H9 (cell line): ENCODE results near the gene ARHGEF25. TPM values are rescaled to one million over a fixed set of nuclear protein-coding genes. Genes with fewer than 3 reads are reported as not detected.

Experiments used
- DNase-seq: peaks from one replicate; pipeline ENCODE4 v3.0.0-alpha.2; 2017
- H2AFZ ChIP-seq: one replicate; pipeline ENCODE4 v1.6.1; 2013; ENCODE audit warnings: mild to moderate bottlenecking, low read length, control low read depth, moderate library complexity
- H2AK5ac ChIP-seq: 2 replicates; pipeline ENCODE4 v1.6.1; 2013; ENCODE audit warnings: low read length, control low read depth, mixed read lengths; ENCODE audit not compliant: insufficient read length
- H2BK120ac ChIP-seq: one replicate; pipeline ENCODE4 v1.6.1; 2013; ENCODE audit warnings: low read depth, mild to moderate bottlenecking, low read length, control low read depth, inconsistent platforms; ENCODE audit not compliant: poor library complexity, severe bottlenecking
- H2BK12ac ChIP-seq: 2 replicates; pipeline ENCODE4 v1.6.1; 2013; ENCODE audit warnings: low read length, control low read depth, mixed read lengths, low read depth; ENCODE audit not compliant: insufficient read length
- H2BK15ac ChIP-seq: 2 replicates; pipeline ENCODE4 v1.6.1; 2013; ENCODE audit warnings: low read depth, low read length, control low read depth
- H2BK20ac ChIP-seq: one replicate; pipeline ENCODE4 v1.6.1; 2013; ENCODE audit warnings: low read depth, mild to moderate bottlenecking, low read length, control low read depth, inconsistent platforms; ENCODE audit not compliant: poor library complexity, severe bottlenecking
- H2BK5ac ChIP-seq: 2 replicates; pipeline ENCODE4 v1.6.1; 2013; ENCODE audit warnings: low read length, control low read depth, mixed read lengths; ENCODE audit not compliant: insufficient read length
- H3K14ac ChIP-seq: 2 replicates; pipeline ENCODE4 v1.6.1; 2013; ENCODE audit warnings: low read length, control low read depth; ENCODE audit not compliant: insufficient read depth
- H3K18ac ChIP-seq: 2 replicates; pipeline ENCODE4 v1.6.1; 2013; ENCODE audit warnings: low read depth, mild to moderate bottlenecking, mixed read lengths, low read length, control low read depth; ENCODE audit not compliant: insufficient read length
- H3K23ac ChIP-seq: 2 replicates; pipeline ENCODE4 v1.6.1; 2013; ENCODE audit warnings: low read length, control low read depth, mixed read lengths, low read depth; ENCODE audit not compliant: insufficient read length
- H3K23me2 ChIP-seq: 2 replicates; pipeline ENCODE4 v1.6.1; 2013; ENCODE audit warnings: low read depth, mild to moderate bottlenecking, mixed read lengths, low read length, control low read depth; ENCODE audit not compliant: insufficient read length, poor library complexity, severe bottlenecking
- H3K27ac ChIP-seq: 2 replicates; pipeline ENCODE4 v1.5.1; 2013; ENCODE audit warnings: low read length, control low read depth, mixed read lengths, low read depth; ENCODE audit not compliant: insufficient read length
- H3K27me3 ChIP-seq: 2 replicates; pipeline ENCODE4 v1.6.1; 2013; ENCODE audit warnings: low read length, control low read depth, inconsistent platforms; ENCODE audit not compliant: insufficient read depth
- H3K4ac ChIP-seq: 2 replicates; pipeline ENCODE4 v1.6.1; 2013; ENCODE audit warnings: low read depth, mild to moderate bottlenecking, control low read depth, inconsistent platforms, low read length, moderate library complexity
- H3K4me1 ChIP-seq: 2 replicates; pipeline ENCODE4 v1.6.1; 2013; ENCODE audit warnings: low read length, control low read depth, inconsistent platforms; ENCODE audit not compliant: insufficient read depth
- H3K4me2 ChIP-seq: 2 replicates; pipeline ENCODE4 v1.6.1; 2013; ENCODE audit warnings: low read length, control low read depth, mixed read lengths; ENCODE audit not compliant: insufficient read length, insufficient read depth
- H3K56ac ChIP-seq: 2 replicates; pipeline ENCODE4 v1.6.1; 2013; ENCODE audit warnings: low read depth, mild to moderate bottlenecking, mixed read lengths, low read length, control low read depth; ENCODE audit not compliant: insufficient read length
- H3K79me1 ChIP-seq: 2 replicates; pipeline ENCODE4 v1.6.1; 2013; ENCODE audit warnings: low read depth, mild to moderate bottlenecking, moderate library complexity, low read length, control low read depth, inconsistent platforms; ENCODE audit not compliant: insufficient read depth, poor library complexity, severe bottlenecking
- H3K79me2 ChIP-seq: 2 replicates; pipeline ENCODE4 v1.6.1; 2013; ENCODE audit warnings: low read length, control low read depth, inconsistent platforms; ENCODE audit not compliant: insufficient read depth
- H3K9ac ChIP-seq: 2 replicates; pipeline ENCODE4 v1.6.1; 2013; ENCODE audit warnings: low read length, control low read depth, mixed read lengths; ENCODE audit not compliant: insufficient read length; ENCODE audit errors: extremely low read depth
- H3K9me3 ChIP-seq: one replicate; pipeline ENCODE4 v1.6.1; 2013; ENCODE audit warnings: low read depth, low read length, inconsistent platforms; ENCODE audit not compliant: control insufficient read depth
- H3T11ph ChIP-seq: one replicate; pipeline ENCODE4 v1.6.1; 2013; ENCODE audit warnings: mild to moderate bottlenecking, low read length, control low read depth, inconsistent platforms
- H4K20me1 ChIP-seq: one replicate; pipeline ENCODE4 v1.6.1; 2013; ENCODE audit not compliant: control insufficient read depth, insufficient read length, insufficient read depth
- H4K5ac ChIP-seq: 2 replicates; pipeline ENCODE4 v1.6.1; 2013; ENCODE audit warnings: low read depth, mild to moderate bottlenecking, mixed read lengths, low read length, control low read depth; ENCODE audit not compliant: insufficient read length
- H4K8ac ChIP-seq: replicated peaks from 2 replicates; pipeline ENCODE4 v1.6.1; 2013; ENCODE audit warnings: low read length, control low read depth, mixed read lengths, low read depth; ENCODE audit not compliant: insufficient read length
- H4K91ac ChIP-seq: 2 replicates; pipeline ENCODE4 v1.6.1; 2013; ENCODE audit warnings: low read depth, mild to moderate bottlenecking, moderate library complexity, mixed read lengths, low read length, control low read depth; ENCODE audit not compliant: insufficient read length
- H3K27ac Mint-ChIP-seq, 3 experiments: 2 replicates in 2 of 3; 3 replicates in 1 of 3; pipeline ENCODE4 v1.8.0; 2020 to 2021; ENCODE audit warnings: mixed read lengths in 3 of 3, mild to moderate bottlenecking in 1 of 3, moderate library complexity in 1 of 3
- H3K27me3 Mint-ChIP-seq: 2 replicates; pipeline ENCODE4 v1.8.0; 2021; ENCODE audit warnings: low read depth, mild to moderate bottlenecking, moderate library complexity, mixed read lengths
- H3K36me3 Mint-ChIP-seq, 3 experiments: 2 replicates in 2 of 3; 3 replicates in 1 of 3; pipeline ENCODE4 v1.8.0; 2020 to 2021; ENCODE audit warnings: low read depth in 3 of 3, mixed read lengths in 3 of 3; ENCODE audit not compliant: insufficient read depth in 1 of 3
- H3K4me1 Mint-ChIP-seq, 2 experiments: 2 replicates each; pipeline ENCODE4 v1.8.0; 2020; ENCODE audit warnings: mixed read lengths in 2 of 2
- H3K4me3 Mint-ChIP-seq, 2 experiments: 2 replicates in 1 of 2; 3 replicates in 1 of 2; pipeline ENCODE4 v1.8.0; 2020 to 2021; ENCODE audit warnings: mild to moderate bottlenecking in 2 of 2, mixed read lengths in 2 of 2, moderate library complexity in 1 of 2
- H3K9me3 Mint-ChIP-seq, 2 experiments: 2 replicates in 1 of 2; 3 replicates in 1 of 2; pipeline ENCODE4 v1.8.0; 2020; ENCODE audit warnings: mild to moderate bottlenecking in 2 of 2, mixed read lengths in 2 of 2, moderate library complexity in 1 of 2
- WGBS: extraction: QIAGEN DNeasy Blood & Tissue Kit; methylation state at CpG from one replicate; pipeline ENCODE4 v1.1.7; 2013; ENCODE audit warnings: missing lambda C conversion rate, low lambda C conversion rate, mixed read lengths; ENCODE audit not compliant: insufficient read length; ENCODE audit errors: extremely low coverage; 5-methylcytosine and 5-hydroxymethylcytosine counted together
- total RNA-seq: library from RNA; stranded (reverse); gene quantifications from 2 replicates; pipeline ENCODE4 v1.2.1, GENCODE V29; 2021
- TF ChIP-seq, protein P1 (sequence below): fragments of 200-600 bp; sonication (generic); conservative IDR thresholded peaks from 3 replicates; pipeline ENCODE4 v1.8.0; 2021; ENCODE audit warnings: antibody characterized with exemption, mild to moderate bottlenecking

The ARHGEF25 gene
- total RNA-seq, 1 experiment from 2014 or later = 22.6 TPM

DNA sequence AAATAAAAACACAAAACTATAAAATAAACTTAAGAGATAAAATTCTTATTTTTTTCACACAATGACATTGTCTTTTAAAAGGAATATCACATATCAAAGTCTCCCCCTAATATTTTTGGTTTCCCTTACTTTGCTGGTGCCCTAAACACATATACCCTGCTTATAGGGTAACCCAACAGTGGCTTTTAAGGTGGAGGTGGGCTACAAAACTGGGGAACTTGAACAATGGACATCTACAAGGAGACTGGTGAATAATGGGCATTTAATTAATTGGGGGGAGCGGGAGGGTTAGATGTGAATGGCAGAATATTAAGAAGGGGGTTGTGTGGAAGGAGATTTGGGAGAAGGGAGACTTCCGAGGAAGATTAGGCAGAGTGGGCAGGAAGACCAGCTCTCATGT is 12.2 kb downstream of the ARHGEF25 start:
- Histone ChIP-seq H3K9me3 (no peaks in the 10 kb centered on the region), H3K79me1 (no peaks in the 10 kb centered on the region), H2AFZ (no peak overlapping the region), H3K4me2 (no peak overlapping the region), H3K56ac (no peak overlapping the region), H3T11ph (no peak overlapping the region), H3K27me3 (peaks cover 95% of the 10 kb centered on the region), H4K8ac (no peak overlapping the region), H4K20me1 (no peaks in the 10 kb centered on the region), H3K18ac (no peak overlapping the region), H2BK12ac (no peak overlapping the region), H2BK5ac (no peak overlapping the region), H3K23me2 (peaks cover 19% of the 10 kb centered on the region), H3K23ac (no peak overlapping the region), H3K27ac (no peak overlapping the region), H3K4ac (no peak overlapping the region), H3K9ac (no peak overlapping the region), H3K4me1 (no peaks in the 10 kb centered on the region), H2BK20ac (no peak overlapping the region), H2BK15ac (no peak overlapping the region), H4K5ac (no peak overlapping the region), H2AK5ac (no peak overlapping the region), H2BK120ac (no peak overlapping the region), H3K14ac (no peak overlapping the region), H3K79me2 (no peaks in the 10 kb centered on the region), H4K91ac (no peak overlapping the region)
- 100% methylated on average over 1 of the region's 2 CpGs for WGBS
- Mint-ChIP-seq H3K27me3 (peaks cover 97% of the 10 kb centered on the region), H3K36me3 (no peaks in the 10 kb centered on the region; a peak in 3 of 7 replicates), H3K9me3 (peaks cover 0 to 5% of the 10 kb centered on the region in 2 experiments; a peak in 3 of 5 replicates), H3K27ac (no peak overlapping the region), H3K4me1 (peaks cover 27 to 43% of the 10 kb centered on the region in 2 experiments), H3K4me3 (no peak overlapping the region; a peak in 1 of 5 replicates)
- no peak for DNase-seq
- TF ChIP-seq, protein P1, sequence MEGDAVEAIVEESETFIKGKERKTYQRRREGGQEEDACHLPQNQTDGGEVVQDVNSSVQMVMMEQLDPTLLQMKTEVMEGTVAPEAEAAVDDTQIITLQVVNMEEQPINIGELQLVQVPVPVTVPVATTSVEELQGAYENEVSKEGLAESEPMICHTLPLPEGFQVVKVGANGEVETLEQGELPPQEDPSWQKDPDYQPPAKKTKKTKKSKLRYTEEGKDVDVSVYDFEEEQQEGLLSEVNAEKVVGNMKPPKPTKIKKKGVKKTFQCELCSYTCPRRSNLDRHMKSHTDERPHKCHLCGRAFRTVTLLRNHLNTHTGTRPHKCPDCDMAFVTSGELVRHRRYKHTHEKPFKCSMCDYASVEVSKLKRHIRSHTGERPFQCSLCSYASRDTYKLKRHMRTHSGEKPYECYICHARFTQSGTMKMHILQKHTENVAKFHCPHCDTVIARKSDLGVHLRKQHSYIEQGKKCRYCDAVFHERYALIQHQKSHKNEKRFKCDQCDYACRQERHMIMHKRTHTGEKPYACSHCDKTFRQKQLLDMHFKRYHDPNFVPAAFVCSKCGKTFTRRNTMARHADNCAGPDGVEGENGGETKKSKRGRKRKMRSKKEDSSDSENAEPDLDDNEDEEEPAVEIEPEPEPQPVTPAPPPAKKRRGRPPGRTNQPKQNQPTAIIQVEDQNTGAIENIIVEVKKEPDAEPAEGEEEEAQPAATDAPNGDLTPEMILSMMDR = no peak
